NCI-H1436 (cell line): ENCODE measurements around the gene CSHL1.
"Not testable (repeated sequence)": the region's sequence is repeated elsewhere in the genome, so short reads cannot be mapped to it uniquely, and the experiment has no call there.

Source experiments
- DNase-seq: peaks from one replicate; lab custom pipeline; 2025; lab: John Stamatoyannopoulos, UW

The CSHL1 gene

GRCh38 chr17:63918789-63919305 lies 7.8 kb upstream of the CSHL1 start, which contains the start of gene GH1:
TSS of gene GH1 (minus strand) at chr17:63918839. CDS start at chr17:63918776, 63 bp downstream.
- DNase-seq, result not testable (repeated sequence)

- no peak for DNase-seq
Observed at GRCh38 chr17:63918305-63918704, 7.2 kb upstream of the CSHL1 start.

- no peak for DNase-seq
Observed at GRCh38 chr17:63917646-63918045, 6.6 kb upstream of the CSHL1 start.

GRCh38 chr17:63917206-63917605 lies 6.1 kb upstream of the CSHL1 start:
- not testable (repeated sequence) for DNase-seq

- no peak for DNase-seq
Observed at GRCh38 chr17:63916566-63917185, 5.6 kb upstream of the CSHL1 start.

- DNase-seq, result not testable (repeated sequence)
Observed at GRCh38 chr17:63915753-63916152, 4.7 kb upstream of the CSHL1 start.

GRCh38 chr17:63914471-63914870 lies 3.4 kb upstream of the CSHL1 start:
- no peak for DNase-seq

- DNase-seq, result no peak
Observed at GRCh38 chr17:63911657-63912100, 621 bp upstream of the CSHL1 start.

- no peak for DNase-seq
Observed at GRCh38 chr17:63910096-63910495, 962 bp downstream of the CSHL1 start.

GRCh38 chr17:63909586-63909985 lies 1.5 kb downstream of the CSHL1 start:
- not testable (repeated sequence) for DNase-seq

GRCh38 chr17:63907161-63907778 lies 3.8 kb downstream of the CSHL1 start:
- DNase-seq, result not testable (repeated sequence)

GRCh38 chr17:63904796-63905195 lies 6.3 kb downstream of the CSHL1 start:
- not testable (repeated sequence) for DNase-seq

GRCh38 chr17:63903787-63904201 lies 7.3 kb downstream of the CSHL1 start:
- not testable (repeated sequence) for DNase-seq

GRCh38 chr17:63901971-63902370 lies 9.1 kb downstream of the CSHL1 start:
- not testable (repeated sequence) for DNase-seq

- DNase-seq, result not testable (repeated sequence)
Observed at GRCh38 chr17:63898899-63899798, 11.9 kb downstream of the CSHL1 start.

- not testable (repeated sequence) for DNase-seq
Observed at GRCh38 chr17:63896524-63897354, 14.3 kb downstream of the CSHL1 start, which contains the start of gene CSH1. TSS of gene CSH1 (minus strand) at chr17:63896574. CDS start at chr17:63896511, 63 bp downstream.

GRCh38 chr17:63894821-63895220 lies 16.2 kb downstream of the CSHL1 start:
- not testable (repeated sequence) for DNase-seq

- not testable (repeated sequence) for DNase-seq
Observed at GRCh38 chr17:63894021-63894420, 17.0 kb downstream of the CSHL1 start.

- DNase-seq, result not testable (repeated sequence)
Observed at GRCh38 chr17:63892316-63893037, 18.6 kb downstream of the CSHL1 start.
